ENCODE measurements around the gene GRIN3B.

DNA sequence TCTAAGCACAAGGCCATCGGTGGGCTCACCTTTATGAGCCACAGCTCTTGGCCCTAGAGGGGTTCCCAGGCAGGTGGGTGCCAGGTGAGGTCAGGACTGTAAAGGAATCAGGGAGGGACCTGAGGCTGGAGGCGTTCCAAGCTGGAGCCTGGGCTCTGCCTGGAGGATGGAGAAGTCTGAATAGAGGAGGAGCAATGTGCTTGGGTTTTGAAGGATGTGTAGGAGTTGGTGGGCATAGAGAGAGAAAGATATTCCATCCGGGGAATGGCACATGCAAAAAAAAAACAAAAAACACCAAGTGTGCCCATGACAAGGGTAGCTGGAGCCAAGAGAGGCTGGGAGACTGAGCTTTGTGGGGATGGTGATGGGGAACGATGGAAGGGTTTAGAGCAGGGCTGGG lies 2.4 kb downstream of the GRIN3B start:
- TF ChIP-seq EZH2 (IDR thresholded peaks at IDR 0.05; ENCODE audit: insufficient read depth, poor library complexity, severe bottlenecking) = no peak
- TF ChIP-seq EZH2phosphoT487 (IDR thresholded peaks at IDR 0.05; ENCODE audit: insufficient read depth, low read depth) = no peak
